Gastrocnemius medialis (tissue), 4 donors: ENCODE results near the gene SLAMF9. TPM values are rescaled to one million over a fixed set of nuclear protein-coding genes. Genes with fewer than 3 reads are reported as not detected.

Source experiments
- ATAC-seq, 2 donors: fragments of 150-250 bp; one replicate each; pipeline ENCODE4 v1.9.1; 2016
- DNase-seq, 2 donors: peaks; one replicate each; pipeline ENCODE4 v3.0.0-alpha.2; 2019
- H3K27ac ChIP-seq, 4 donors: fragments of 200-600 bp; sonication (generic); 1 replicate in 1 of 4; 2 replicates in 3 of 4; pipeline ENCODE4 v1.5.1; 2016 to 2018; ENCODE audit warnings: mild to moderate bottlenecking in 2 of 4, moderate library complexity in 1 of 4
- H3K27me3 ChIP-seq, 3 donors: fragments of 200-600 bp; sonication (generic) in 2 of 3; 1 replicate in 1 of 3; 2 replicates in 2 of 3; pipeline versions ENCODE4 v1.5.1 to v1.6.0; 2016 to 2019; ENCODE audit warnings: mild to moderate bottlenecking in 1 of 3, moderate library complexity in 1 of 3
- H3K36me3 ChIP-seq, 2 donors: fragments of 200-600 bp; sonication (generic) in 1 of 2; one replicate each; pipeline ENCODE4 v1.5.1; 2017 to 2018
- H3K4me1 ChIP-seq, 2 donors: fragments of 200-600 bp; sonication (generic) in 1 of 2; one replicate each; pipeline ENCODE4 v1.5.1; 2016 to 2017; ENCODE audit warnings: mild to moderate bottlenecking in 2 of 2
- H3K4me3 ChIP-seq, 4 donors: fragments of 200-600 bp; sonication (generic) in 3 of 4; 1 replicate in 1 of 4; 2 replicates in 3 of 4; pipeline ENCODE4 v1.5.1; 2016 to 2019; ENCODE audit warnings: mild to moderate bottlenecking in 2 of 4
- H3K9me3 ChIP-seq, 3 donors: fragments of 200-600 bp; sonication (generic) in 2 of 3; 1 replicate in 1 of 3; 2 replicates in 2 of 3; pipeline ENCODE4 v1.5.1; 2016 to 2019
- CTCF ChIP-seq, 5 experiments: fragments of 450-650 bp in 3 of 5; fragments of 200-600 bp in 2 of 5; sonication (generic) in 2 of 5; IDR thresholded peaks in 4 of 5; conservative IDR thresholded peaks in 1 of 5; 1 replicate in 4 of 5; 2 replicates in 1 of 5; pipeline ENCODE4 v1.5.1; 2016 to 2019; ENCODE audit warnings: antibody characterized with exemption in 5 of 5, mild to moderate bottlenecking in 3 of 5, moderate library complexity in 3 of 5
- POLR2A ChIP-seq, 2 donors: fragments of 450-650 bp; IDR thresholded peaks; one replicate each; pipeline ENCODE4 v1.6.1; 2017; ENCODE audit warnings: antibody characterized with exemption in 2 of 2, mild to moderate bottlenecking in 2 of 2, moderate library complexity in 2 of 2
- in situ Hi-C, 4 donors: fragments of 200-750 bp; cut with MboI; loops; one replicate each; pipeline versions ENCODE4 v1.15.0 to v1.8.0; 2017; ENCODE audit warnings: low sequenced_read_pairs in 4 of 4
- intact Hi-C: fragments of 100-400 bp; cut with DNase I; formaldehyde crosslinking; loops from one replicate; pipeline ENCODE4 v1.15.1; 2023; ENCODE audit warnings: low total_unique reads
- total RNA-seq, 4 donors: library from RNA; depleted of rRNA; stranded (reverse); fragments of >200 nt; gene quantifications; one replicate each; pipeline versions ENCODE4 v1.1.0 to v1.2.3, GENCODE V29; 2016

Gene SLAMF9
- total RNA-seq, 4 donors from 2014 or later: not detected

GRCh38 chr1:159941591-159942560 is 12.2 kb downstream of the SLAMF9 start:
- Histone ChIP-seq H3K4me3 (no peak overlapping the region), H3K27me3 (peaks cover 24 to 27% (median 24%) of the 10 kb centered on the region in 3 donors), H3K27ac (no peak overlapping the region), H3K9me3 (no peaks in the 10 kb centered on the region), H3K36me3 (no peaks in the 10 kb centered on the region), H3K4me1 (peaks cover 0 to 15% of the 10 kb centered on the region in 2 donors)
- DNase-seq: no peak
- TF ChIP-seq CTCF (IDR thresholded peaks at IDR 0.05 in 4 of 5, conservative IDR thresholded peaks at IDR 0.05 in 1 of 5) (no peak), POLR2A (IDR thresholded peaks at IDR 0.05) (no peak)
- in situ Hi-C loops (loop anchor here in 1 of 4 donors (10.0 kb wide), 1 partner anchor 63 kb away; no protein-coding TSS in a partner anchor), intact Hi-C loops (no loop called here)
- no peak for ATAC-seq

GRCh38 chr1:159941141-159941540 is 12.9 kb downstream of the SLAMF9 start:
- H3K27ac ChIP-seq: no peak overlapping the region
- H3K4me3 ChIP-seq: no peak overlapping the region
- no peaks in the 10 kb centered on the region for H3K9me3 ChIP-seq
- H3K4me1 ChIP-seq: peaks cover 0 to 15% of the 10 kb centered on the region in 2 donors
- no peaks in the 10 kb centered on the region for H3K36me3 ChIP-seq
- ATAC-seq (no peak), DNase-seq (no peak)
- in situ Hi-C loops: loop anchor here in 1 of 4 donors (10.0 kb wide), 1 partner anchor 64 kb away; no protein-coding TSS in a partner anchor
- H3K27me3 ChIP-seq: peaks cover 24 to 27% (median 24%) of the 10 kb centered on the region in 3 donors
- intact Hi-C loops: no loop called here
- TF ChIP-seq POLR2A (IDR thresholded peaks at IDR 0.05) (no peak), CTCF (IDR thresholded peaks at IDR 0.05 in 4 of 5, conservative IDR thresholded peaks at IDR 0.05 in 1 of 5) (no peak)

- H3K27me3 ChIP-seq: peaks cover 22 to 25% (median 23%) of the 10 kb centered on the region in 3 donors
These were observed 13.9 kb downstream of the SLAMF9 start for GRCh38 chr1:159940006-159940620.

GRCh38 chr1:159939678-159940002 is 14.4 kb downstream of the SLAMF9 start:
- no peak overlapping the region for H3K27ac ChIP-seq
- in situ Hi-C loops: loop anchor here (5.0 to 10.0 kb wide), 2 partner anchors 65 to 68 kb away; no protein-coding TSS in a partner anchor
- intact Hi-C loops: loop anchor here (5.0 kb wide), 1 partner anchor 157 kb away; the partner anchor contains the start of gene DUSP23

More at GRCh38 chr1:159940006-159940620, 13.9 kb downstream of the SLAMF9 start:
- Histone ChIP-seq H3K36me3 (no peaks in the 10 kb centered on the region), H3K4me3 (no peak overlapping the region), H3K9me3 (no peaks in the 10 kb centered on the region), H3K27ac (no peak overlapping the region), H3K4me1 (peaks cover 0 to 5% of the 10 kb centered on the region in 2 donors)
- TF ChIP-seq POLR2A (IDR thresholded peaks at IDR 0.05) (no peak), CTCF (IDR thresholded peaks at IDR 0.05 in 4 of 5, conservative IDR thresholded peaks at IDR 0.05 in 1 of 5) (no peak)
- in situ Hi-C loops (loop anchor here in 1 of 4 donors (10.0 kb wide), 1 partner anchor 65 kb away; no protein-coding TSS in a partner anchor), intact Hi-C loops (no loop called here)
- ATAC-seq (no peak), DNase-seq (no peak)

More at GRCh38 chr1:159939678-159940002, 14.4 kb downstream of the SLAMF9 start:
- no peak for DNase-seq
- no peak overlapping the region for H3K4me3 ChIP-seq
- no peaks in the 10 kb centered on the region for H3K36me3 ChIP-seq
- no peak for ATAC-seq
- peaks cover 18 to 20% (median 18%) of the 10 kb centered on the region in 3 donors for H3K27me3 ChIP-seq
- no peaks in the 10 kb centered on the region for H3K4me1 ChIP-seq
- no peaks in the 10 kb centered on the region for H3K9me3 ChIP-seq
- TF ChIP-seq CTCF (IDR thresholded peaks at IDR 0.05 in 4 of 5, conservative IDR thresholded peaks at IDR 0.05 in 1 of 5): no peak
- no peak for TF ChIP-seq POLR2A (IDR thresholded peaks at IDR 0.05)
